ENCODE data around the gene RRP12.
A peak's percentile ranks its signal among the peaks of the same experiment; 100 is the strongest.

Gene RRP12

DNA sequence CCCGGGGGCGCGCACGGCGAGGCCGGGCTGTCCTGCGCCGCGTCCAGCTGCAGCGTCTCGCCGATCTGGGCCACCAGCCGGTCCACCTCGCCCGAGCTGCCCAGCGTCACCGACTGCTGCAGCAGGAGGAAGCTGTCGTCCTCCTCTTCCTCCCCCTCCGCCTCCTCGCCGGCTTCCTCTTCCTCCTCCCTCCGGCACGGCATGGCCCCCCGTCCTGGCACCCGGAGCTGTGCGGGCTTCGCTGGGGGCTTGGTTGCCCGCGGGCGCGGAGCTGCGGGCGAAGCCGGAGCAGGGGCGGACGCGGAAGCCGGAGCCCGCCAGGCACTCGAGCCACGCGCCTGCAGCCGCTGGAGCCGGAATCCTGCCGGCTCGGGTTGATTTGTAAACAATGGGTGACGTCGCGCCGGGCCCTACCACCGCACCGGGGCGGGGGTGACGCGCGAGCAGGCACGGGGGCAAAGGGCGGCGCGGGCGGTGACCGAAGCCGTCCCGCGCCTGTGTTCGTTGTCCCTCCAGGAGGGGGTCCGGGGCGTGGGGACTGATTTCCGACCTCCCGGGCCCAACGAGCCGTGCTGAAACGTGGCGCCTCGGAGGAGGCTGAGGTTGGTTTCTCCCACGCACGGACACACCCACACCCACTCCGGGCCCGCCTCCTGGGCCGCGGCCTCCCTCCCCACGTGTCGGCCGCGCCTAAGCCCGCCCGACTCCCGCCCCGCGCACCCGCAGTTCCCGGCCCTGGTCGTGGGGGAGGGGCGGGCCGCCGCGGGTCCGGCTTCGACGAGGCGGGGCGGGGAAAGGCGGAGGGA lies 66.6 kb downstream of the RRP12 start, which contains the start of gene FRAT2:
TSS of gene FRAT2 (minus strand) at position 360 of the 806 bp plus-strand sequence. CDS start at position 203, 157 bp downstream.
- DNase-seq = peak; percentile 86

DNA sequence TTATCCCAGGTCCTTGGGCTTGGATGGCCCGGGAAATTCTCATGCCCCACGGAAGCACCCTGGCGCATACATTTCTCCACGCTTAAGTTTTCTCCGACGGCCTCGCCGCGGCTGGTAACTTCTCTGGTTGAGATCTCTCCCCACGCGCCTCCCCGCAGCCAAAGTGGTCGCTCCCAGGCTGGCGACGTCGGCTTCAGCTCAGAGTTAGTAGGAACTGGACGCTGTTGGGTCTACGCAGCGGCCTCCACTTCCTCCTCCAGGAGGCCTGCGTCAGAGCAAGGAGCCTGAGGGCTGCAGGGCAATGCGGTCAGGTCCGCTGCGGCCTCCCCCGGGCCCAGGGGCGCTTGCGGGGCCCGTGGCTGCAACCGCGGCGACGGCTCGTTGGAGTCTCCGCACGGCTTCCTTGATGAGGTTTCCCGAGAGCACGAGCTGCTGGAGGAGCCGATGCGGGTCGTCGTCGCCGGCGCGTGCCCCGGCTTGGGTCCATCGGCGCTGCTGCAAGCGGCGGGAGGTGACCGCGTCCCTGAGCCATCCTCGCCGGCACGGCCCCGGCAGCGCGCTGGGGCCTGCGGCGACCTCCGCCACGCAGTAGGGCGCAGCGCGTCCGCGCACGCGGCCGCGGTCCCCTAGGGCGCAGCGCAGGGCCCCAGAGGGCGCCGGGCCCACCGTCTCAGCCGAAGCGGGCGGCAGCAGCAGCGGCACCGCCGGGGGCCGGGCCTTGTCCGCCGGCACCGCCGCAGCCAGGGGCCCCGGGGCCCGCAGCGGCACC lies 67.4 kb downstream of the RRP12 start:
- peak; percentile 60 for DNase-seq

DNA sequence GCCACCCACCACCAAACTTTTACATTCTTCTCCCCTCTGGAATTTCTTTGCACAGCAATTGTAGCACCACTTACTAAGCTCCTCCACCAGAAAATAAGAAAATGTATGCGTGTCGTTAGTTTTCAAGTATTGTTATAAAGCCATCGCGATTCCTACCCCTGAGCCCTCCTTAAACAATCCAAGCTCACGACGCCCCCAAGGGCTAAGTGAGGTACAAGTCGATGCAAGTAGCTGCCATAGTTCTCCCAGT lies 67.9 kb downstream of the RRP12 start:
- DNase-seq = peak; percentile 60

DNA sequence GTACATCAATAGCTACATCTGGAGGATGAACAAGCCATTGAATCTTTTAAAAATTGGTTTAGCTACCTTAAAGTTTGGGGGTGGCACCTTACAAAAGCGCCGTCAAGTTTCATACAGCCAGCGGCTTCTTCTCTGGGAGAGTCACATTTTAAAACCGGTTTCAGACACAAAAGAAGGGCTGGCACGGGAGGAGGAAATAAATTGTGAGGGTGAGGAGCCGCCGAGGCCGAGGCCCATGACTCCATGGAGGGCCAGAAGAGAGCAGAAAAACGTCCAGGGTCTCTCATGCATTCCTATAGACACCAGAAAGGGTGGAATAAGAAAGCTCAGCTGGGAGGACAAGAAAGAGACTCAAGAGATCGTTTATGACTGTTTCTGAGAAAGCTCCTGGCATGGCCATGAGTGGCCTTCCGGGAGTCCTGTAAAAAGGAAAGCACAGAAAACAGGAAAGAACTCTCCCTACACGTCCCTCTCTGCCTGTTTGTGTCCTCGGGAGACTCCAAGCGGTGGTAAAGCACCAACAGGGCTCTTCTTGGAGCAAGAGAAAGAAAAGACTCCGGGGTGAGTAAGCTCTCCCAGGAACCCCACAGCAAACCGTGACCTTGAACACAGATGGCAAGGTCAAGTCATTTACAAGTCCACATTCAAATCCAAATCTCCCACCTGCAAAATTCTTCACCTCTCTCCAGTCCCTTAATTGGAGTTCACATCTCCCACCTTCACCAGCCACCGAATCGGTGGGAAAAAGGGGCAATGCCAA lies 68.4 kb downstream of the RRP12 start:
- DNase-seq = peak; percentile 37

DNA sequence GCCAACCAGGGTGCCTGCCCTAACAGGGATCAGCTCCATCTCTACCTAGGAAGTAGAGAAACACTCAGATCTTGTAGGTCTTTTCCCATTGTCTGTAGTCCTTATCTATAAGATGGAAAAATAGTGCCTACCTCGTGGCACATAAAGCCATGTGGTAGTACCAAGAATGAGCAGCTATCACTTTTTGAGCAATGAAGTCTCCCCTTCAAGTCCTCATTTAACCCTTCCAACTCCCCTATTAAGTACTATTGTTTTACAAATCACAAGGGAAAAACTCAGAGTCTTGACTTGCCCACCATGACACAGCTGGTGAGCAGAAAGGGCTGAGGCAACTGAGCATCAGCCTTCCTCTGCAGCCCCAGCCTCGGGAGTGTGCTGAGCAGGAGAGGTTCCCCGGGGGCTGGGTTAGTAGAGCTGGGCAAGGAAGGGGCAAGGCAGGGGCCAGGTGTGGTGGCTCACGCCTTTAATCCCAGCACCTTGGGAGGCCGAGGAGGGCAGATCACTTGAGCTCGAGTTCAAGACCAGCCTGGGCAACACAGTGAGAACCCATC lies 69.9 kb downstream of the RRP12 start:
- DNase-seq = no peak

DNA sequence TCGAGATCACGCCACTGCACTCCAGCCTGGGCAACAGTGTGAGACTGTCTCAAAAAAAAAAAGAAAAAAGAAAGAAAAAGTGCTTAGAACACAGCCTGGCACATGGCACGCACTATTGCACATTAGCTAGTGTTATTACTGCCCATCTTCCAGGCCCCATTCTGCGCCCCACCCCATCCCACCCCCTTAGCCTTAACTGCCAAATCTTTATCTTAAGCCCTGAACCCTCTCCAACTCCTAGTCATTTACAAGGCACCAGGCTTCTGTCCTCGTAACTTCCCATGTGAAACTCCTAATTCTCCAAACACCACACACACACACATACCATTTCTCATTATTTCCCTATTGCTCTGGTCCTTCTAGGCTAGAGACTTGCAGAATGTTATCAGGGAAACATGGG lies 71.4 kb downstream of the RRP12 start:
- no peak for DNase-seq

DNA sequence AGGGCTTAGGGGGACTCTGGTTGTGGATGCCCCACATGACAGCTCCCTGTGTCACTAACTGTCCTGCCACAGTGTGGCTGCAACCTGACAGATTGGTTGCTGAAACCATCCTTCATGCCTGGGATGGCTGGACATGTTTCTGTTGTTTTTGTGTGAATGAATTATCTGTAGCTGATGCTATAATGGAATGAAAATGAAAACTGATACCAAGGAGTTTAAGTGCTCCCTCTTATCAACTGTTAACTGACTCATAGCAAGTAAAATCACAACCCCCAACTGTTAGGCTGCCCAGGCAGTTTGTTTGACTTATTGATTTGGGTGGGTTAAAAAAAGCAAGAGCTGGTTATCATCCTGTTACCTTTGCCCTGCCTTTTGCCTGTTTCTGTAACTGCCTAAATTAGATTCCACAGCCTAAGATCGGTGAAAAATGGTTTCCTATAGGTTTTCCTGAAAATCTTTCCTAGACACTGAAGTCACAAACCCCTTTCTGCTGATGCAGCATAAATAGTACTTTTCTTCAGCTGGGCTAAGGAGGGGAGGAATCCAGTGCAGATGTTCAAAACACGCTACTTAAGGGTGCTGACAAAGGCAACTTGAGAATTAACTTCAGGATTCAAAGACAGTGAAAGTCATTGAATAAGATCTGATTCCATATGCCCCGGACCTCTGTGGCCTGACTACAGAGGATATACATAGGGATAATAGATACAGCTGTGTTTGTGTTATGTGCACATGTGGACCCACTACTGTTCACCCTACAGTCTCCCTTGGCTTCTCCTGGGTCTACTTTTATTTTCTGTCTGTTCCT lies 72.3 kb downstream of the RRP12 start:
- no peak for DNase-seq

DNA sequence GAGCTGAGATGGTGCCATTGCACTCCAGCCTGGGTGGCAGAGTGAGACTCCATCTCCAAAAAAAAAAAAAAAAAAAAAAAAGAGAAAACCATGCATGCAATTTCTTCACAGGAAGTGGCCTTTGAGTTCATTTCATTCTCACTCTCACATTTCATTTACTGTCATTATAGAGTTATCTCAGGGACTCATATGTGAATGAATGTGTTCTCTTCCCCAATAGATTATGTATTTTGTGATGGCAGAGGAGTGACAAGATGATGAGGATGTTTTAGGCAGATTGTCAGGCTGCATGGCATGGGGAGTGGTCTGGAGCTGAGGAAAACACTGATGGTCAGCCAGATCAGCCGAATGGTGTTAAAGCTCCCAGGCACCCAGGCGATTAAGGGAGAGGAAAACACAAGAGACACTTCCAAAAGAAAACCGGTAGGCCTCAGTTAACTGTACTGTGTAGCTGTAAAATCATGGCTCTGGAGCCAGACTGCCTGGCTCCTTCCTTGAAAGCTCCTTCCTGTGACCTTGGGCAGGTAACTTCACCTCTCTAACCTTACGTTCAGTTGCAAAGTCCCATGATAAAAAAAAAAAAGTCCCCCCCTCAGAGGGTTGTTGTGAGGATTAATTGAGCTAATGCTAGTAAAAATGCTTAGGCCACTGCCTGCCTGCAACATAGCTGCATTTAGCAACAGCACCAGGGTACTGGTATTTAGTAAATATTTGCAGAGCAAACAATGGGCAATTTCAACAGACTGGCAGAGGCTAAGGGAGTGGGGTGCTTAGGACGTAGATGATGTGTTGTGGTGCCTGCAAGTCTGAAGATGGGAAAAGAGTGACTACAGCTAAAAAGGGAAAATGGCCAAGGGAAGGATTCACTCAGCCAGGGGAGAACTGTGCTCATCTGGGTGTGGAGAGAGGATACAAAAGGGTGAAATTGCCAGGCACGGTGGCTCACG lies 73.5 kb downstream of the RRP12 start:
- DNase-seq = no peak

DNA sequence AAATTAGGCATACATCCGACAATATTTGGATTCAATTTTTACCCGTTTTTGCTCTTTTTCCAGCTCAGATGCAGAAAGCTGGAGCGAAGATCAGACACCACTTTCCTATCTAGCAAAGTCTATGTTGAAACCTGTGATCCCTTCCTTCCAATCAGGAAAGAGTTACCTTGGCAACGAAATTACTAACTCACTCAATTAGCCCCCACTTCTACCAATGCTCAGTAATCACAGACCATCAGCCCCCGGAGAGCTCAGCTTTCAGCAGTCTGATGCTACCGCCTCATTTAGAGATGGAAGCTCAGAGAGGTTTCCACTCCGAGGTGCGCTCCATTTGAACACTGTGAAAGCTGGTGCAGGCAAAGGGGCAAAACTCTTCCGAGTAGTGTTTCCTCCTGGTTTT lies 75.4 kb downstream of the RRP12 start:
- DNase-seq = peak; percentile 14

DNA sequence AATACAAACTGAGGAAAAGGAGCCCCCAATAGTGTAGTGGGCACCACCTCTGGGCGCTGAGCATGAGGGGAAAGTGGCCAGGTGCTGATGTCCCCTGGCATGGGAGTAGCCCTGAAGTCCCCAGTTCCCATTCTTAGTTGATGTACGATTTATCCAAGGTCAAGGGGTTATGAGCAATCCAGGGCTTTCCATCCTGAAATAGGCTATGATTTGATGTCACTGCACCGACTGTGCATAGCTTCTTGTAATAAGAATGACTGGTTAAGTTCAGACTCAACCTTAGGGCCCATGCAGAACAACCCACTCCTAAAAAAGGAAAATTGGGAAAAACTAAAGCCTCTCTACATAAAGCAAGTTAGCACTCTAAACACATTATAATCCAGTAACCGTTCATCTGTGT lies 77.6 kb downstream of the RRP12 start:
- no peak for DNase-seq

DNA sequence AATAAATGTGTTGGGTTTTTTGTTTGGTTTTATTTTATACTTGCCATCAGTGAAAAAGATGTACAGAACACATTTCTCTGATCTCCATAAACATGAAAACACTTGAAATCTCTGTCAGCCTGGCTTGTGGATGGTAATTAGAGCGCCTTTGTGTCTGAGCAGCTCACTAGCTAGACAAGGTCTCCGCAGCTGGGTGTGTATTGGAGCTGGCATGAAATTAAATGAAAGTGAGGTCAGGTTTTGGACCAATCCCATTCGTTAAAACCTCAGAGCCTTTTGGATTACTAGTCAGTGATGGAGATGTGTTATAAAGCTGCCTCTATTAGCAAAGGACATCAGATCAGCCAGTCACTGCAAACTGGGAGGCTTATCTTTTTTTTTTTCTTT lies 79.3 kb downstream of the RRP12 start:
- peak; percentile 24 for DNase-seq

DNA sequence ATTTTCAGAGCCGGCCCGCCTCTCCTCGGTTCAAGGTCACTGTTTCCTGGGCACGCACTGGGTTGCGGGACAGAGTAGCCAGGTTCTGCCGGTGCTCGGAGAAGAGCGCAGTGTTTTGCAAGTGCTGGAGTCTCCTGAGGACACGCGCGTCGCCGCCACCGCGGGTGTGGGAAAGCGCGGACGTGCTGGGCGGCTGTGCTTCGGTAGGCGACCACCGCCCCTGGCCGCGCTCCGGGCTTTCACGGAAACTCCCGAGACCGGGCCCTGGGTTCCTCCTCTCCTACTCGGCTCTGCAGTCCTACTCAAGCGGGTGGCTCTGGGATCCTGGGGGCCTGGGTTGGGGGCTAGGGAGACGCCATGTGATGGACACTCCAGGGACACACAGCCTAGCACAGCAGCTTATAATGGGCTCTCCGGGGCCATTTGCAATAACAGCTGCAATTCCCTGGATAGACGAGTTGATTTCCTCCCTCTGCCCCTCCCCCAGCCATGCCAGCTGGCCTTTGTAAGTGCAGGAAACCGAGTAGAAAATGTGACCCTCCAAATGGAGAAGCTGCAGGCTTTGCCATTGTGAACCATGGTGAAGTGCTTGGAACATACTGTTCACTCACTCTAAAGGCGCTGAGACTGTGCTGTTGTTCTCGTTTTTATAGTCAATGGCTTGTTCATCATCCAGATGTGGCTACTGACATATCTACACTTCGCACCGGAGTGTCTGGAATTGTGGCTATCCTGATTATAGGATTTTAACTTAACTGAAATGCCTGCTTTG lies 79.9 kb downstream of the RRP12 start:
- DNase-seq = peak; percentile 59

DNA sequence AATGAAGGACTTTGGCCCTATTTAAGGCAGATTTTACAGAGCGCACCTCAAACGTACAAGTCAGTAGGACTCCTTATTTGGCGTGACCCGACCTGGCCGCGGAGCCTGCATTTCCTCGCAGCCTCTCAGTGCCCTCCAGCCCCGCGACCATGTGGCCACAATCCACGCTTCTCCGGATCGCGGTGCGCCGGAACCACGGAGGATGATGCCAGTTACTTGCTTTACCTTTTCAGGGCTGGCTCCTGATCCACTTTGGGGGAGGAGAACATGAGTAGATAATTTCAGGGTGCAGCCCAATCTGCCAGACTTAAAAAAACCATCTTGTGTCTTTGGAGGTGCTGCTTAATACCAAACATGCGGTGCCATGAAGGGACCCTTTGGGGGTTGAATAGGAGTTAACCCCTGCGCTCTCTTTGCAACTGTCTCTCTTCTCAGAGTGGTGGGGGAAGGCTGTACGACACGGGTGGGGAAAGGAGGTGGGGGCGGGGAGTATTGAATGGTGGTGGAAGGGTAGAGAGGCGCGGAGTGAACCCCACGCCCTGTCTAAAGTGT lies 80.6 kb downstream of the RRP12 start:
- no peak for DNase-seq

DNA sequence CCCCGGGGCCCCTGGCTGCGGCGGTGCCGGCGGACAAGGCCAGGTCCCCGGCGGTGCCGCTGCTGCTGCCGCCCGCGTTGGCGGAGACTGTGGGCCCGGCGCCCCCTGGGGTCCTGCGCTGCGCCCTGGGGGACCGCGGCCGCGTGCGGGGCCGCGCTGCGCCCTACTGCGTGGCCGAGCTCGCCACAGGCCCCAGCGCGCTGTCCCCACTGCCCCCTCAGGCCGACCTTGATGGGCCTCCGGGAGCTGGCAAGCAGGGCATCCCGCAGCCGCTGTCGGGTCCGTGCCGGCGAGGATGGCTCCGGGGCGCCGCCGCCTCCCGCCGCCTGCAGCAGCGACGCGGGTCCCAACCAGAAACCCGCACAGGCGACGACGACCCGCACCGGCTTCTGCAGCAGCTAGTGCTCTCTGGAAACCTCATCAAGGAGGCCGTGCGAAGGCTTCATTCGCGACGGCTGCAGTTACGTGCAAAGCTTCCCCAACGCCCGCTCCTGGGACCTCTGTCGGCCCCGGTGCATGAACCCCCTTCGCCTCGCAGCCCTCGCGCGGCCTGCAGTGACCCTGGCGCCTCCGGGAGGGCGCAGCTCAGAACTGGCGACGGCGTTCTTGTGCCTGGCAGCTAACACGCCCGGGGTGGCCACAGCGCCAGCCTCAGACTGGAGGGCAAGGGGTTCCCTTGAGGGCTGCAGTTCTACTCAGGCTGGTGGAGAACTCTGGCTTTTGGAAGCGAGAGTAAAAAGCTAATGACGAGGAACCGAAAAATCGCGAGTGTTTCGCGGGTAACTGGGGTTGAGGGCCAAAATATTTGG lies 81.3 kb downstream of the RRP12 start:
- DNase-seq = peak; percentile 46

DNA sequence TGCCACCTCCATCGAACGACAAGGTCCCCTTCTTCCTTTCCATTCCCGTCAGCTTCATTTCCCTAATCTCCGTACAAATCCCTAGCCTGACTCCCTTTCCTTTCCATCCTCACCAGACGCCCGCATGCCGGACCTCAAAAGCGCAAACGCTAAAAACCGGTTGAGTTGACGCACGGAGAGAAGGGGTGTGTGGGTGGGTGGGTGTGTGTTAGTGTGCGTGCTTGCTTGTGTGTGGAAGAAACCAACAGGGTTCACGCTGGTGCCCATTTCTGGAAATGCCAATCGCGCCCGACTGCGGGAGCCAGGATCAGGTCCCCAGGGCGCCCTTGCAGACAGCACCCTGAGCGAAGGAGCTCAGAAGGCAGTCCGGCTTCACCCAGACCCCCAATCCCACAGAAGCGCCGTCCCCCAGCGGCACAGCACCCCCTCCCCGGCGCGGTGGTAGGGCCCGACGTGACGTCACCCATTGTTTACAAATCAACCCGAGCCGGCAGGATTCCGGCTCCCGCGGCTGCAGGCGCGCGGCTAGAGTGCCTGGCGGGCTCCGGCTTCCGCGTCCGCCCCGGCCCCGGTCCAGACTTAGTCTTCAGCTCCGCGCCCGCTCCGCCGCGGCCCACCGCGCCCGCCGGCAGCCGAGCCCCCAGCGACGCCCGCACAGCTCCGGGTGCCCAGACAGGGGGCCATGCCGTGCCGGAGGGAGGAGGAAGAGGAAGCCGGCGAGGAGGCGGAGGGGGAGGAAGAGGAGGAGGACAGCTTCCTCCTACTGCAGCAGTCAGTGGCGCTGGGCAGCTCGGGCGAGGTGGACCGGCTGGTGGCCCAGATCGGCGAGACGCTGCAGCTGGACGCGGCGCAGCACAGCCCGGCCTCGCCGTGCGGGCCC lies 82.1 kb downstream of the RRP12 start, which contains the start of gene FRAT1:
TSS of gene FRAT1 (plus strand) at position 500 of the 880 bp plus-strand sequence. CDS start at position 683, 183 bp downstream.
- DNase-seq = peak; percentile 85

DNA sequence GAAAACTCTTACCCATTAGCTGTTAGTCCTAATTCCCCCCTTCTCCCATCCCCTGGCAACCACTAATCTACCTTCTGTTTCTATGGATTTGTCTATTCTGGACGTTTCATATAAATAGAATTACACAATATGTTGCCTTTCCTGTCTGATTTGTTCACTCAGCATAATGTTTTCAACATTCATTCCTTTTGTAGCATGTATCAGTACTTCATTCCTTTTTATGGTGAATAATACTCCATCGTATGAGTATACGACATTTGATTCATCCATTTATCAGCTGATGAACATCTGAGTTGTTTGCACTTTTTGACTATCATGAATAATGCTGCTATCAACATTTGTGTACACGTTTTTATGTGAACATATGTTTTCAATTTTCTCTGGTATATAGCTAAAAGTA lies 86.5 kb downstream of the RRP12 start:
- DNase-seq = no peak

DNA sequence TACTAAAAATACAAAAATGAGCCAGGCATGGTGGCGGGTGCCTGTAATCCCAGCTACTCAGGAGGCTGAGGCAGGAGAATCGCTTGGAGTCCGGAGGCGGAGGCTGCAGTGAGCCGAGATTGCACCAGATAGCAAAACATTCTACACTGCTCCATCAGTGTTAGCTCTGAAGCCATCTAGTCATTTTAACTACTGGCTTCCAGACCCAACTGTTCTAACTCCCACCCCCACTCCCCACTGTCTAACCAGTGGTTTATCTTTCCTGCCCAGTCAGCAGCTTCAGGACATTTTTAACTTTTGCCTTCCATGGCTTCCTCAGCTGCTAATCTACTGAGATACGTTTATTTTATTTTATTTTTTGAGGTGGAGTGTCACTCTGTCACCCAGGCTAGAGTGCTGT lies 88.2 kb downstream of the RRP12 start:
- DNase-seq = no peak

DNA sequence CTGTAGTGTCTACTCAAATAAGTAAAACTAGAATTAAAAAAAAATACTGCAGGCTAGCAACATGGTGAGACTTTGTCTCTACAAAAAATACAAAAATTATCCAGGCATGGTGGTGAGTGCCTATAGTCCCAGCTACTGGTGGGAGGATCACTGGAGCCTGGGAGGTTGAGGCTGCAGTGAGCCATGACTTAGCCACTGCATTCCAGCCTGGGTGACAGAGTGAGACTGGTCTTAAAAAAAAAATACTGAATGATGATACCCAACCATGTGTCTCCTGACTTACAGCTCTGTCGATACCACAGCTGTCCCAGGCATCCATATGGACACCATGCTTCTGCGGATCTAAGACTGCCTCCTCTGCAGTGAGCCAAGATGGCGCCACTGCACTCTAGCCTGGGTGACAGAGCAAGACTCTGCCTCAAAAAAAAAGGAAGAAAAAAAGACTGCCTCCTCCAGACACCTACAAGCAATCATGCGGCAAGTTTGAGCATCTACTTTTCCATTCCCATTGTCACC lies 90.0 kb downstream of the RRP12 start:
- no peak for DNase-seq

All from NCI-H82 (cell line).